WI38 (cell line): ENCODE results near the gene PTPRA.

Experiments used
- H3K4me3 ChIP-seq: 2 replicates; pipeline ENCODE4 v1.5.1; 2011; ENCODE audit warnings: low read depth, mild to moderate bottlenecking, control low read depth, low read length
- CTCF ChIP-seq: IDR thresholded peaks from 2 replicates; pipeline ENCODE4 v1.5.1; 2012; ENCODE audit warnings: low read depth, mild to moderate bottlenecking, control low read depth, low read length

Gene PTPRA

DNA sequence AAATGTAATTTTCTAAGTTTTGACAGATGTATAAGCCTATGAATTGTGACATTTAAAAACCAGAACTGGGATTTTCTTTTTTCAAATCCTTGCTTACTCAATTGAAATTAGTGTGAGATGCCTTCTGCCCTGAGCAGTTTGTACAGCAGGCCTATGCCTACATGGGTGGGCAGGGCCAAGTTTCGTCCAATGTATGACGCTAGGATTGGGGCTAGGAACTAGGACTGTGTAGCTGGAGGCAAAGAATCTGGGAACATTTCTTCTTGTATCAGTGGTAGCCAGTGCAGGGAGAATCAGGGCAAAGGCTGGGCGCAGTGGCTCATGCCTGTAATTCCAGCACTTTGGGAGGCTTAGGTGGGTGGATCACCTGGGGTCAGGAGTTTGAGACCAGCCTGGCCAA is 3.9 kb upstream of the PTPRA start:
- H3K4me3 ChIP-seq: no peak overlapping the region
- TF ChIP-seq CTCF: no peak

DNA sequence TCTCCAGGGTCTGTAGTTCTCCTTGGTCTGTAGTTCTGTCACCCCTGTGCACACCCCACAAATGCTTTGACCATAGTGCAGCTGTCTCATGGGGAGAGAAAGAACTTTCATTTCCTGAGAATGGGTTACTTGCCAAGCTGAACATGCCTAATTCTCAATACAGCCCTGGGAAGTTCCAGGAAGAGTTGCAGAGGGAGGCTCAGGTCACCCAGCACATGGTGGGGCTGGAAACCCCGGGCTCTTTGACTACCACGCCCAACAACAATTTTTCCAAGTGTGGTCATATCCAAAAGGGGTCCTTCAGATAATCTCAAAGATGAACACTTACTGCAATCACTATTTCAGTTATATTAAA is 2.2 kb upstream of the PTPRA start:
- TF ChIP-seq CTCF: no peak
- H3K4me3 ChIP-seq: no peak overlapping the region

- no peak for TF ChIP-seq CTCF
- peak overlapping the region; percentile 91 for H3K4me3 ChIP-seq
Measured at GRCh38 chr20:2871661-2872458, 1.4 kb upstream of the PTPRA start.

DNA sequence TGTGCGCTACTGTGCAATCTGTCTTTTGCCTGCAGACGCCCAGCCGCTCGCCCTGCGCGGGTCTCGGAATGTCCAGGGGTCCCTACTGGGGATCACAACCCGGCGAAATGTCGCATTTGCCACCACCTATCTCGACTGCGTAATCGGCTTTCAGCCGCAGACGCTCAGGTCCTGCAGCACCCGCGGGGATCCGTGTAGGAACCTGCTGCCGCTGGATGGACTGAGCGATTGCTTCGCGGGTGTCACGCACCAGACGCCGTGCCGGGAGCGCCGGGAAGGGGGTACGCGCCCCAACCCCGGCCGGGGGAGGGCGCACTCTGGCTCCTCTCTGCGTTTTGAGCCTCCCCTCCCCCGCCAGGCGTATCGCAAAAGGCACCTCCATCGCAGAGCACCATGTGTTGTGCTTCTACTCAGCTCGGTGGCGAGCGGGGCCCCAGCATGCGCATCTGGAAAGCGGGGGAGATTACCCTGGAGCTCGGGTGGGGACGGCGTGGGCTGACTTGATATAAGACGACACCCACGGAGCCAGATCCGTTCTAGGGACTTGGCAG is 747 bp upstream of the PTPRA start:
- peak overlapping the region; percentile 91 for H3K4me3 ChIP-seq

GRCh38 chr20:2873747-2874041 is 413 bp downstream of the PTPRA start:
- H3K4me3 ChIP-seq: peak overlapping the region; percentile 91
- TF ChIP-seq CTCF: no peak

More for the DNA sequence above, 747 bp upstream of the PTPRA start:
- 0 out of 2 replicates have a peak, but pooled peaks have one; percentile 19 for TF ChIP-seq CTCF

- H3K4me3 ChIP-seq: peak overlapping the region; percentile 91
- no peak for TF ChIP-seq CTCF
Measured at GRCh38 chr20:2874456-2874855, 1.2 kb downstream of the PTPRA start.

GRCh38 chr20:2875690-2876203 is 2.5 kb downstream of the PTPRA start:
- H3K4me3 ChIP-seq: no peak overlapping the region
- TF ChIP-seq CTCF: no peak
